Hepatocyte (in vitro differentiated cells): Measurements from ENCODE around the gene SORT1. TPM values are rescaled to one million over a fixed set of nuclear protein-coding genes. Genes with fewer than 3 reads are reported as not detected.

Experiments used
- DNase-seq: peaks from one replicate; pipeline ENCODE4 v3.0.0-alpha.2; 2016; ENCODE audit warnings: low spot score
- H2AFZ ChIP-seq: fragments of 200-600 bp; sonication (generic); 2 replicates; pipeline ENCODE4 v1.6.0; 2016; ENCODE audit warnings: antibody characterized with exemption, mild to moderate bottlenecking
- H3K27ac ChIP-seq: fragments of 200-600 bp; sonication (generic); 2 replicates; pipeline ENCODE4 v1.5.1; 2016; ENCODE audit warnings: mild to moderate bottlenecking
- H3K27me3 ChIP-seq: fragments of 200-600 bp; sonication (generic); 2 replicates; pipeline ENCODE4 v1.6.1; 2016
- H3K36me3 ChIP-seq: fragments of 200-600 bp; sonication (generic); replicated peaks from 2 replicates; pipeline ENCODE4 v1.5.1; 2016; ENCODE audit warnings: low read depth; ENCODE audit not compliant: insufficient read depth
- H3K4me1 ChIP-seq: fragments of 200-600 bp; sonication (generic); 2 replicates; pipeline ENCODE4 v1.5.1; 2016; ENCODE audit warnings: mild to moderate bottlenecking, moderate library complexity; ENCODE audit not compliant: insufficient read depth
- H3K4me2 ChIP-seq: fragments of 200-600 bp; sonication (generic); 2 replicates; pipeline ENCODE4 v1.6.0; 2016
- H3K4me3 ChIP-seq: fragments of 200-600 bp; sonication (generic); 2 replicates; pipeline ENCODE4 v1.5.1; 2016; ENCODE audit warnings: mild to moderate bottlenecking
- H3K79me2 ChIP-seq: fragments of 200-600 bp; sonication (generic); 2 replicates; pipeline ENCODE4 v1.6.0; 2017; ENCODE audit warnings: mild to moderate bottlenecking
- H3K9me2 ChIP-seq: fragments of 200-600 bp; sonication (generic); replicated peaks from 2 replicates; pipeline ENCODE4 v1.6.0; 2017; ENCODE audit warnings: mild to moderate bottlenecking; ENCODE audit not compliant: insufficient read depth
- H3K9me3 ChIP-seq: fragments of 200-600 bp; sonication (generic); 2 replicates; pipeline ENCODE4 v1.5.1; 2016; ENCODE audit warnings: low read depth, mild to moderate bottlenecking
- H4K20me1 ChIP-seq: fragments of 200-600 bp; sonication (generic); 2 replicates; pipeline ENCODE4 v1.6.0; 2016; ENCODE audit warnings: mild to moderate bottlenecking; ENCODE audit not compliant: insufficient read depth, poor library complexity, severe bottlenecking
- EZH2 ChIP-seq: fragments of 200-600 bp; sonication (generic); IDR thresholded peaks from 2 replicates; pipeline ENCODE4 v1.6.1; 2016; ENCODE audit warnings: antibody characterized with exemption, mild to moderate bottlenecking, borderline replicate concordance
- EZH2phosphoT487 ChIP-seq: fragments of 200-600 bp; sonication (generic); IDR thresholded peaks from one replicate; pipeline ENCODE4 v1.6.1; 2018; ENCODE audit warnings: antibody characterized with exemption, mild to moderate bottlenecking, low read depth, moderate library complexity; ENCODE audit not compliant: unreplicated experiment, severe bottlenecking
- WGBS: methylation state at CpG from one replicate; pipeline ENCODE4 v1.1.6; 2016; ENCODE audit warnings: low lambda C conversion rate; ENCODE audit errors: missing lambda C conversion rate; 5-methylcytosine and 5-hydroxymethylcytosine counted together
- polyA plus RNA-seq: library from polyadenylated mRNA; unstranded; fragments of >200 nt; fragmentation: Nextera tagmentation; extraction: Ambion mirVana; gene quantifications from 2 replicates; pipeline ENCODE4 v1.2.1, GENCODE V29; 2016
- total RNA-seq: library from RNA; depleted of rRNA; stranded (reverse); fragments of >200 nt; gene quantifications from 2 replicates; pipeline ENCODE4 v1.2.3, GENCODE V29; 2014
- TF ChIP-seq, protein P1 (sequence below): fragments of 200-600 bp; sonication (generic); IDR thresholded peaks from 2 replicates; pipeline ENCODE4 v1.5.1; 2016; ENCODE audit warnings: antibody characterized with exemption, mild to moderate bottlenecking; ENCODE audit not compliant: poor library complexity

Gene SORT1
- total and polyA plus RNA-seq, 2 experiments from 2014 or later = 43.7 to 59.3 TPM

DNA sequence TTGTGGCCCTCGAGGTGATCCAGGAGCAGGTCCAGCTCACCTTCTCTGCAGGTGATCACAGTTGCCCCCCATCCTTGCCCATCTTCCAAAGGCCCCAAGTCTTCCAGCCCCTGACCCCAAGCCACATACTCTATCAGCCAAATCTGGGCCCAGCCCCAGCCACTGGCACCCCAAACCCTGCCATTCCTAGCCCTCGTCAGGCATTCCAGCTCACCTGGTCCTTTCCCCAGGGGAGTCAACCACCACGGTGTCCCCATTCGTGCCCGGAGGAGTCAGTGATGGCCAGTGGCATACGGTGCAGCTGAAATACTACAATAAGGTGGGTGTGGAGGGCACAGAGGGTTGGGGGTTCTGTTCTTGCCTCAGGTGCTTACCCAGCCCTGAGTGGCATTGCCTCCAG lies 136.1 kb downstream of the SORT1 start:
- WGBS = 87% methylated on average over 5 of the region's 6 CpGs

DNA sequence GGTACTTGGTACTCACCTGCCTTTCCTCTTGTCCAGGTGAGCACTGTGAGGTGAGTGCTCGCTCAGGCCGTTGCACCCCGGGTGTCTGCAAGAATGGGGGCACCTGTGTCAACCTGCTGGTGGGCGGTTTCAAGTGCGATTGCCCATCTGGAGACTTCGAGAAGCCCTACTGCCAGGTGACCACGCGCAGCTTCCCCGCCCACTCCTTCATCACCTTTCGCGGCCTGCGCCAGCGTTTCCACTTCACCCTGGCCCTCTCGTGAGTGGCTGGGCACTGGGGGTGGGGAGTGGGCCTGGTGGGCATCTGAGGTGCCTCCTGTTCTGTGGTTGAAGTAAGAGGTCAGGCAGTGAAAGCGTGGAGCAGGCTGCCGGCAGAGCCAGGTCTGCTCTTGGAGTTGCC lies 136.7 kb downstream of the SORT1 start:
- Histone ChIP-seq H3K27me3 (no peaks in the 10 kb centered on the region), H3K9me3 (no peaks in the 10 kb centered on the region), H3K9me2 (no peaks in the 10 kb centered on the region), H2AFZ (no peak overlapping the region), H3K36me3 (no peaks in the 10 kb centered on the region), H4K20me1 (no peaks in the 10 kb centered on the region), H3K79me2 (no peaks in the 10 kb centered on the region), H3K4me2 (no peak overlapping the region), H3K27ac (no peak overlapping the region), H3K4me1 (no peaks in the 10 kb centered on the region), H3K4me3 (no peak overlapping the region)
- 95% methylated on average over 16 of the region's 16 CpGs for WGBS
- DNase-seq = no peak
- TF ChIP-seq EZH2 (no peak), EZH2phosphoT487 (no peak)
- TF ChIP-seq, protein P1, sequence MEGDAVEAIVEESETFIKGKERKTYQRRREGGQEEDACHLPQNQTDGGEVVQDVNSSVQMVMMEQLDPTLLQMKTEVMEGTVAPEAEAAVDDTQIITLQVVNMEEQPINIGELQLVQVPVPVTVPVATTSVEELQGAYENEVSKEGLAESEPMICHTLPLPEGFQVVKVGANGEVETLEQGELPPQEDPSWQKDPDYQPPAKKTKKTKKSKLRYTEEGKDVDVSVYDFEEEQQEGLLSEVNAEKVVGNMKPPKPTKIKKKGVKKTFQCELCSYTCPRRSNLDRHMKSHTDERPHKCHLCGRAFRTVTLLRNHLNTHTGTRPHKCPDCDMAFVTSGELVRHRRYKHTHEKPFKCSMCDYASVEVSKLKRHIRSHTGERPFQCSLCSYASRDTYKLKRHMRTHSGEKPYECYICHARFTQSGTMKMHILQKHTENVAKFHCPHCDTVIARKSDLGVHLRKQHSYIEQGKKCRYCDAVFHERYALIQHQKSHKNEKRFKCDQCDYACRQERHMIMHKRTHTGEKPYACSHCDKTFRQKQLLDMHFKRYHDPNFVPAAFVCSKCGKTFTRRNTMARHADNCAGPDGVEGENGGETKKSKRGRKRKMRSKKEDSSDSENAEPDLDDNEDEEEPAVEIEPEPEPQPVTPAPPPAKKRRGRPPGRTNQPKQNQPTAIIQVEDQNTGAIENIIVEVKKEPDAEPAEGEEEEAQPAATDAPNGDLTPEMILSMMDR = no peak

More for the DNA sequence above, 136.1 kb downstream of the SORT1 start:
- Histone ChIP-seq H3K36me3 (no peaks in the 10 kb centered on the region), H3K9me2 (no peaks in the 10 kb centered on the region), H3K9me3 (no peaks in the 10 kb centered on the region), H3K4me3 (no peak overlapping the region), H3K27ac (no peak overlapping the region), H3K27me3 (no peaks in the 10 kb centered on the region), H3K4me1 (no peaks in the 10 kb centered on the region), H3K79me2 (no peaks in the 10 kb centered on the region), H4K20me1 (no peaks in the 10 kb centered on the region), H2AFZ (no peak overlapping the region), H3K4me2 (no peak overlapping the region)
- TF ChIP-seq EZH2phosphoT487 (no peak), EZH2 (no peak)
- TF ChIP-seq, protein P1 = no peak
- DNase-seq = no peak

DNA sequence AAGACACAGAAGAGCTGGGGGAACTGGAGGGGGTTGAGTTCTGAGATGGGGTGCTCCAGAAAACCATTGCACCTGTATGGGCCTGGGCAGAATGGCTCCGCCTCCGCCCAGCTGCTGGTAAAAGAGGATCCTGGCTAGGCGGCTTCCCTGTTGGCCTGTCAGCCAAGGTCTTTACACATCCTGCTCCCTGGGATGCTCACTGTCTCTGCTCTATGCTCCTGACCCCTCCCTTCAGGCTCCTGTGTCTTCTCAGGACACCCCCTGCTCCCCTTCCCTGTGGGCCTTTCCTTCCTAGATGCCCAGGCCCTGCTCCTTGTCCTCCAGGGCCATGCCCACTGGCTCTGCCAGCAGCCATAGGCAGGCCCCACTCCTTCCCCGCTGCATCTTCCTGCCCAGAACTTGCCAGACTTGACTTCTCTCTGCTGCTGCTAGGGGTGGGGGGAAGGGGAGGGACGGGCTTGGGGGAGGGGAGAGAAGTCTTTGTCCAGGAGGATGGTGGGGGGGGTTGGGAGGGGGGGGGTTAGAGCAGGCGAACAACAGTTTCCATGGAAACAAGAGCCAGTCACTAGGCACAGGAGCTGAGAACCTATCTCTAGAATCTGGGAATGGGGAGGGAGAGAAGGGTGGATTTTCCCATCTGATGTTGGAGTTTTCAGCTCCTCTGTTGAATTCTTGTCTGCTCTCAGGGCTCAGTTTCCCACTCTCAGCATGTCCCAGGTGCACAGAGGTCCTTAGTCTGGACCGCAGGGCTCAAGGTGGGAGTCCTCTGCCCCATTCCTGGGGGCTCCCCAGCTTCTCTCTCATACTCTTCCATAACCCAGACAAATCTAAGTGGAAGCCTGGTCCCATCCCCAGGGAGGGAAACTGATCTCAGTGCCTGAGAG lies 137.8 kb downstream of the SORT1 start:
- H3K36me3 ChIP-seq = no peaks in the 10 kb centered on the region
- no peaks in the 10 kb centered on the region for H3K79me2 ChIP-seq
- no peak for DNase-seq
- peaks cover 2% of the 10 kb centered on the region for H3K4me1 ChIP-seq
- no peaks in the 10 kb centered on the region for H4K20me1 ChIP-seq
- WGBS = 68% methylated on average over 7 of the region's 7 CpGs
- no peak overlapping the region for H2AFZ ChIP-seq
- H3K9me2 ChIP-seq = no peaks in the 10 kb centered on the region
- H3K27me3 ChIP-seq = no peaks in the 10 kb centered on the region
- no peak for TF ChIP-seq EZH2phosphoT487
- TF ChIP-seq, protein P1 = no peak
- no peak for TF ChIP-seq EZH2
- no peak overlapping the region for H3K27ac ChIP-seq
- no peaks in the 10 kb centered on the region for H3K9me3 ChIP-seq
- H3K4me3 ChIP-seq = no peak overlapping the region
- no peak overlapping the region for H3K4me2 ChIP-seq

Other genes with a start within 250 kb of the SORT1 start
- 179 and 180 TPM in 2 replicates for gene SARS1, start 184.0 kb downstream of the SORT1 start, total RNA-seq
- gene SARS1, start 184.0 kb downstream of the SORT1 start, polyA plus RNA-seq = 125 and 158 TPM in 2 replicates
- 2.6 and 3.7 TPM in 2 replicates for gene CELSR2, start 148.4 kb downstream of the SORT1 start, total RNA-seq
- 3.2 and 3.3 TPM in 2 replicates for gene CELSR2, start 148.4 kb downstream of the SORT1 start, polyA plus RNA-seq
- 10.1 and 14.3 TPM in 2 replicates for gene PSRC1, start 114.8 kb downstream of the SORT1 start, total RNA-seq
- gene PSRC1, start 114.8 kb downstream of the SORT1 start, polyA plus RNA-seq = 9.1 and 13.7 TPM in 2 replicates
- 3.6 and 13.7 TPM in 2 replicates for gene MYBPHL, start 90.9 kb downstream of the SORT1 start, total RNA-seq
- gene MYBPHL, start 90.9 kb downstream of the SORT1 start, polyA plus RNA-seq = 6.7 and 7.4 TPM in 2 replicates
- gene PSMA5, start 28.5 kb upstream of the SORT1 start, total RNA-seq = 50.5 and 64.4 TPM in 2 replicates
- 83.1 and 90.1 TPM in 2 replicates for gene PSMA5, start 28.5 kb upstream of the SORT1 start, polyA plus RNA-seq
- gene SYPL2, start 68.6 kb upstream of the SORT1 start, total RNA-seq = 2.0 and 2.1 TPM in 2 replicates
- gene SYPL2, start 68.6 kb upstream of the SORT1 start, polyA plus RNA-seq = 3.0 TPM in 2 replicates
- gene ATXN7L2, start 86.0 kb upstream of the SORT1 start, total RNA-seq = 5.1 and 6.6 TPM in 2 replicates
- 5.3 and 9.3 TPM in 2 replicates for gene ATXN7L2, start 86.0 kb upstream of the SORT1 start, polyA plus RNA-seq
- 6.0 and 6.5 TPM in 2 replicates for gene CYB561D1, start 96.2 kb upstream of the SORT1 start, total RNA-seq
- gene CYB561D1, start 96.2 kb upstream of the SORT1 start, polyA plus RNA-seq = 4.8 and 5.2 TPM in 2 replicates
- 4.1 and 4.4 TPM in 2 replicates for gene AMIGO1, start 111.8 kb upstream of the SORT1 start, total RNA-seq
- gene AMIGO1, start 111.8 kb upstream of the SORT1 start, polyA plus RNA-seq = 2.0 and 2.6 TPM in 2 replicates
- gene GPR61, start 142.0 kb upstream of the SORT1 start, total RNA-seq = 0.50 TPM in 1 of 2 replicates, not detected in the other
- gene GPR61, start 142.0 kb upstream of the SORT1 start, polyA plus RNA-seq = 0.88 and 1.1 TPM in 2 replicates
- gene GNAI3, start 150.7 kb upstream of the SORT1 start, total RNA-seq = 10.9 and 11.5 TPM in 2 replicates
- 8.1 and 8.9 TPM in 2 replicates for gene GNAI3, start 150.7 kb upstream of the SORT1 start, polyA plus RNA-seq
- gene GNAT2, start 221.7 kb upstream of the SORT1 start, total RNA-seq = 0.96 TPM in 1 of 2 replicates, not detected in the other
- gene GNAT2, start 221.7 kb upstream of the SORT1 start, polyA plus RNA-seq = 0.18 and 0.19 TPM in 2 replicates
- 63.1 and 81.9 TPM in 2 replicates for gene AMPD2, start 221.9 kb upstream of the SORT1 start, total RNA-seq
- 80.9 and 101 TPM in 2 replicates for gene AMPD2, start 221.9 kb upstream of the SORT1 start, polyA plus RNA-seq